Measurements from ENCODE around the gene TSPAN8. TPM values are rescaled to one million over a fixed set of nuclear protein-coding genes. Genes with fewer than 3 reads are reported as not detected.

TSPAN8 gene
- total and polyA plus RNA-seq, 9 of the 15 experiments (the other 6 are each of a cell fraction or from before 2014, with no cell fraction given), result 0.11 to 0.55 (median 0.25) TPM; not detected in 2

DNA sequence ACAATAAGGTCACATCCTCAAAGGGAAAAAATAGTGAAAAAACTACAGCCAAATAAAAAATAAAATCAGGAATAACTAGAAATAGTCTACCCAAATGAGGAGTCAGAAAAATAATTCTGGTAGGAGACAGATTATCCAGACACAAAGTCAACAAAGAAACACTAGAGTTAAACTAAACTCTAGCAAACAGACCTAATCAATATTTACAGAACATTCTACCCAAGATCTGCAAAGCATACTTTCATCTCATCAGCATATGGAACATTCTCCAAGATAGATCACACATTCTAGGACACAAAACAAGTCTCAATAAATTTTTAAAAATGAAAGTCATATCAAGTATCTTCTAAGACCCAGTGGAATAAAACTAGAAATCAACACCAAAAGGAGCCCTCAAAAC, 20.4 kb upstream of the TSPAN8 start (continued):
- TF ChIP-seq SIN3A (IDR thresholded peaks at IDR 0.05; ENCODE audit: borderline replicate concordance in 2 of 2, control insufficient read depth in 1 of 2, low read depth in 2 of 2, low read length in 2 of 2), result no peak
- TF ChIP-seq, protein P1, sequence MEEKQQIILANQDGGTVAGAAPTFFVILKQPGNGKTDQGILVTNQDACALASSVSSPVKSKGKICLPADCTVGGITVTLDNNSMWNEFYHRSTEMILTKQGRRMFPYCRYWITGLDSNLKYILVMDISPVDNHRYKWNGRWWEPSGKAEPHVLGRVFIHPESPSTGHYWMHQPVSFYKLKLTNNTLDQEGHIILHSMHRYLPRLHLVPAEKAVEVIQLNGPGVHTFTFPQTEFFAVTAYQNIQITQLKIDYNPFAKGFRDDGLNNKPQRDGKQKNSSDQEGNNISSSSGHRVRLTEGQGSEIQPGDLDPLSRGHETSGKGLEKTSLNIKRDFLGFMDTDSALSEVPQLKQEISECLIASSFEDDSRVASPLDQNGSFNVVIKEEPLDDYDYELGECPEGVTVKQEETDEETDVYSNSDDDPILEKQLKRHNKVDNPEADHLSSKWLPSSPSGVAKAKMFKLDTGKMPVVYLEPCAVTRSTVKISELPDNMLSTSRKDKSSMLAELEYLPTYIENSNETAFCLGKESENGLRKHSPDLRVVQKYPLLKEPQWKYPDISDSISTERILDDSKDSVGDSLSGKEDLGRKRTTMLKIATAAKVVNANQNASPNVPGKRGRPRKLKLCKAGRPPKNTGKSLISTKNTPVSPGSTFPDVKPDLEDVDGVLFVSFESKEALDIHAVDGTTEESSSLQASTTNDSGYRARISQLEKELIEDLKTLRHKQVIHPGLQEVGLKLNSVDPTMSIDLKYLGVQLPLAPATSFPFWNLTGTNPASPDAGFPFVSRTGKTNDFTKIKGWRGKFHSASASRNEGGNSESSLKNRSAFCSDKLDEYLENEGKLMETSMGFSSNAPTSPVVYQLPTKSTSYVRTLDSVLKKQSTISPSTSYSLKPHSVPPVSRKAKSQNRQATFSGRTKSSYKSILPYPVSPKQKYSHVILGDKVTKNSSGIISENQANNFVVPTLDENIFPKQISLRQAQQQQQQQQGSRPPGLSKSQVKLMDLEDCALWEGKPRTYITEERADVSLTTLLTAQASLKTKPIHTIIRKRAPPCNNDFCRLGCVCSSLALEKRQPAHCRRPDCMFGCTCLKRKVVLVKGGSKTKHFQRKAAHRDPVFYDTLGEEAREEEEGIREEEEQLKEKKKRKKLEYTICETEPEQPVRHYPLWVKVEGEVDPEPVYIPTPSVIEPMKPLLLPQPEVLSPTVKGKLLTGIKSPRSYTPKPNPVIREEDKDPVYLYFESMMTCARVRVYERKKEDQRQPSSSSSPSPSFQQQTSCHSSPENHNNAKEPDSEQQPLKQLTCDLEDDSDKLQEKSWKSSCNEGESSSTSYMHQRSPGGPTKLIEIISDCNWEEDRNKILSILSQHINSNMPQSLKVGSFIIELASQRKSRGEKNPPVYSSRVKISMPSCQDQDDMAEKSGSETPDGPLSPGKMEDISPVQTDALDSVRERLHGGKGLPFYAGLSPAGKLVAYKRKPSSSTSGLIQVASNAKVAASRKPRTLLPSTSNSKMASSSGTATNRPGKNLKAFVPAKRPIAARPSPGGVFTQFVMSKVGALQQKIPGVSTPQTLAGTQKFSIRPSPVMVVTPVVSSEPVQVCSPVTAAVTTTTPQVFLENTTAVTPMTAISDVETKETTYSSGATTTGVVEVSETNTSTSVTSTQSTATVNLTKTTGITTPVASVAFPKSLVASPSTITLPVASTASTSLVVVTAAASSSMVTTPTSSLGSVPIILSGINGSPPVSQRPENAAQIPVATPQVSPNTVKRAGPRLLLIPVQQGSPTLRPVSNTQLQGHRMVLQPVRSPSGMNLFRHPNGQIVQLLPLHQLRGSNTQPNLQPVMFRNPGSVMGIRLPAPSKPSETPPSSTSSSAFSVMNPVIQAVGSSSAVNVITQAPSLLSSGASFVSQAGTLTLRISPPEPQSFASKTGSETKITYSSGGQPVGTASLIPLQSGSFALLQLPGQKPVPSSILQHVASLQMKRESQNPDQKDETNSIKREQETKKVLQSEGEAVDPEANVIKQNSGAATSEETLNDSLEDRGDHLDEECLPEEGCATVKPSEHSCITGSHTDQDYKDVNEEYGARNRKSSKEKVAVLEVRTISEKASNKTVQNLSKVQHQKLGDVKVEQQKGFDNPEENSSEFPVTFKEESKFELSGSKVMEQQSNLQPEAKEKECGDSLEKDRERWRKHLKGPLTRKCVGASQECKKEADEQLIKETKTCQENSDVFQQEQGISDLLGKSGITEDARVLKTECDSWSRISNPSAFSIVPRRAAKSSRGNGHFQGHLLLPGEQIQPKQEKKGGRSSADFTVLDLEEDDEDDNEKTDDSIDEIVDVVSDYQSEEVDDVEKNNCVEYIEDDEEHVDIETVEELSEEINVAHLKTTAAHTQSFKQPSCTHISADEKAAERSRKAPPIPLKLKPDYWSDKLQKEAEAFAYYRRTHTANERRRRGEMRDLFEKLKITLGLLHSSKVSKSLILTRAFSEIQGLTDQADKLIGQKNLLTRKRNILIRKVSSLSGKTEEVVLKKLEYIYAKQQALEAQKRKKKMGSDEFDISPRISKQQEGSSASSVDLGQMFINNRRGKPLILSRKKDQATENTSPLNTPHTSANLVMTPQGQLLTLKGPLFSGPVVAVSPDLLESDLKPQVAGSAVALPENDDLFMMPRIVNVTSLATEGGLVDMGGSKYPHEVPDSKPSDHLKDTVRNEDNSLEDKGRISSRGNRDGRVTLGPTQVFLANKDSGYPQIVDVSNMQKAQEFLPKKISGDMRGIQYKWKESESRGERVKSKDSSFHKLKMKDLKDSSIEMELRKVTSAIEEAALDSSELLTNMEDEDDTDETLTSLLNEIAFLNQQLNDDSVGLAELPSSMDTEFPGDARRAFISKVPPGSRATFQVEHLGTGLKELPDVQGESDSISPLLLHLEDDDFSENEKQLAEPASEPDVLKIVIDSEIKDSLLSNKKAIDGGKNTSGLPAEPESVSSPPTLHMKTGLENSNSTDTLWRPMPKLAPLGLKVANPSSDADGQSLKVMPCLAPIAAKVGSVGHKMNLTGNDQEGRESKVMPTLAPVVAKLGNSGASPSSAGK (IDR thresholded peaks at IDR 0.05), result no peak
- no peak for TF ChIP-seq PTRF (tag; IDR thresholded peaks at IDR 0.05)
- no peak for TF ChIP-seq RBM14 (IDR thresholded peaks at IDR 0.05; ENCODE audit: borderline replicate concordance, insufficient read depth, low read depth, low read length)
- TF ChIP-seq, protein P2, sequence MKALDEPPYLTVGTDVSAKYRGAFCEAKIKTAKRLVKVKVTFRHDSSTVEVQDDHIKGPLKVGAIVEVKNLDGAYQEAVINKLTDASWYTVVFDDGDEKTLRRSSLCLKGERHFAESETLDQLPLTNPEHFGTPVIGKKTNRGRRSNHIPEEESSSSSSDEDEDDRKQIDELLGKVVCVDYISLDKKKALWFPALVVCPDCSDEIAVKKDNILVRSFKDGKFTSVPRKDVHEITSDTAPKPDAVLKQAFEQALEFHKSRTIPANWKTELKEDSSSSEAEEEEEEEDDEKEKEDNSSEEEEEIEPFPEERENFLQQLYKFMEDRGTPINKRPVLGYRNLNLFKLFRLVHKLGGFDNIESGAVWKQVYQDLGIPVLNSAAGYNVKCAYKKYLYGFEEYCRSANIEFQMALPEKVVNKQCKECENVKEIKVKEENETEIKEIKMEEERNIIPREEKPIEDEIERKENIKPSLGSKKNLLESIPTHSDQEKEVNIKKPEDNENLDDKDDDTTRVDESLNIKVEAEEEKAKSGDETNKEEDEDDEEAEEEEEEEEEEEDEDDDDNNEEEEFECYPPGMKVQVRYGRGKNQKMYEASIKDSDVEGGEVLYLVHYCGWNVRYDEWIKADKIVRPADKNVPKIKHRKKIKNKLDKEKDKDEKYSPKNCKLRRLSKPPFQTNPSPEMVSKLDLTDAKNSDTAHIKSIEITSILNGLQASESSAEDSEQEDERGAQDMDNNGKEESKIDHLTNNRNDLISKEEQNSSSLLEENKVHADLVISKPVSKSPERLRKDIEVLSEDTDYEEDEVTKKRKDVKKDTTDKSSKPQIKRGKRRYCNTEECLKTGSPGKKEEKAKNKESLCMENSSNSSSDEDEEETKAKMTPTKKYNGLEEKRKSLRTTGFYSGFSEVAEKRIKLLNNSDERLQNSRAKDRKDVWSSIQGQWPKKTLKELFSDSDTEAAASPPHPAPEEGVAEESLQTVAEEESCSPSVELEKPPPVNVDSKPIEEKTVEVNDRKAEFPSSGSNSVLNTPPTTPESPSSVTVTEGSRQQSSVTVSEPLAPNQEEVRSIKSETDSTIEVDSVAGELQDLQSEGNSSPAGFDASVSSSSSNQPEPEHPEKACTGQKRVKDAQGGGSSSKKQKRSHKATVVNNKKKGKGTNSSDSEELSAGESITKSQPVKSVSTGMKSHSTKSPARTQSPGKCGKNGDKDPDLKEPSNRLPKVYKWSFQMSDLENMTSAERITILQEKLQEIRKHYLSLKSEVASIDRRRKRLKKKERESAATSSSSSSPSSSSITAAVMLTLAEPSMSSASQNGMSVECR (CRISPR knock-in tag; IDR thresholded peaks at IDR 0.05), result no peak
- TF ChIP-seq YY1 (IDR thresholded peaks at IDR 0.05; ENCODE audit: borderline replicate concordance in 1 of 3, control insufficient read depth in 1 of 3, extremely low read depth in 1 of 3, insufficient read depth in 3 of 3, insufficient read length in 1 of 3, insufficient replicate concordance in 2 of 3, low read depth in 1 of 3, low read length in 2 of 3), result no peak
- TF ChIP-seq CHCHD3 (CRISPR knock-in tag; IDR thresholded peaks at IDR 0.05), result no peak
- TF ChIP-seq MTA3 (IDR thresholded peaks at IDR 0.05; ENCODE audit: borderline replicate concordance), result no peak
